Renal cortex interstitium (tissue), 11 donors: ENCODE results near the gene ZFAND4. TPM values are rescaled to one million over a fixed set of nuclear protein-coding genes. Genes with fewer than 3 reads are reported as not detected.
A peak's percentile ranks its signal among the peaks of the same experiment; 100 is the strongest.
"Not testable (repeated sequence)": the region's sequence is repeated elsewhere in the genome, so short reads cannot be mapped to it uniquely, and the experiment has no call there.

ENCODE experiments used
- DNase-seq, 11 donors: peaks; one replicate each; pipeline ENCODE4 v3.0.0-alpha.2; 2013; ENCODE audit warnings: low read depth in 9 of 11, low spot score in 4 of 11; ENCODE audit errors: extremely low read depth in 1 of 11
- polyA plus RNA-seq, 3 donors: library from polyadenylated mRNA; unstranded; fragments of 120-200 nt; gene quantifications; one replicate each; pipeline ENCODE4 v1.2.1, GENCODE V29; 2013; ENCODE audit not compliant: insufficient read length in 3 of 3

Gene ZFAND4
- polyA plus RNA-seq, 3 donors: 13.5 to 15.4 (median 14.5) TPM

GRCh38 chr10:45594276-45595157 is 78.1 kb downstream of the ZFAND4 start:
- DNase-seq: peak; percentile 80 to 93 (median 87)

GRCh38 chr10:45593938-45594275 is 78.7 kb downstream of the ZFAND4 start:
- peak in 1 of 11 donors; percentile 2 for DNase-seq

GRCh38 chr10:45592926-45593325 is 79.6 kb downstream of the ZFAND4 start:
- no peak for DNase-seq

GRCh38 chr10:45592432-45592831 is 80.1 kb downstream of the ZFAND4 start:
- no peak for DNase-seq

GRCh38 chr10:45591280-45591679 is 81.3 kb downstream of the ZFAND4 start:
- no peak for DNase-seq

- no peak for DNase-seq
These were observed 82.7 kb downstream of the ZFAND4 start for GRCh38 chr10:45589868-45590267.

- no peak for DNase-seq
These were observed 83.6 kb downstream of the ZFAND4 start for GRCh38 chr10:45589009-45589408.

GRCh38 chr10:45586028-45586824 is 86.3 kb downstream of the ZFAND4 start:
- DNase-seq: no peak

- DNase-seq: no peak
These were observed 87.4 kb downstream of the ZFAND4 start for GRCh38 chr10:45585131-45585530.

- DNase-seq: no peak
These were observed 90.2 kb downstream of the ZFAND4 start for GRCh38 chr10:45582386-45582781.

GRCh38 chr10:45581582-45582385 is 90.8 kb downstream of the ZFAND4 start:
- DNase-seq: no peak

- DNase-seq: no peak
These were observed 91.4 kb downstream of the ZFAND4 start for GRCh38 chr10:45581216-45581549.

- DNase-seq: no peak
These were observed 92.0 kb downstream of the ZFAND4 start for GRCh38 chr10:45580371-45581215.

GRCh38 chr10:45578384-45578971 is 94.1 kb downstream of the ZFAND4 start:
- no peak for DNase-seq

GRCh38 chr10:45575966-45576597 is 96.5 kb downstream of the ZFAND4 start:
- DNase-seq: no peak

GRCh38 chr10:45575032-45575761 is 97.4 kb downstream of the ZFAND4 start:
- not testable (repeated sequence) for DNase-seq

GRCh38 chr10:45569471-45569870 is 103.1 kb downstream of the ZFAND4 start:
- DNase-seq: no peak
